Right lobe of liver (tissue), 4 donors: Measurements from ENCODE around the gene DST.

ENCODE experiments used
- POLR2A ChIP-seq: fragments of 450-650 bp; IDR thresholded peaks from one replicate; pipeline ENCODE4 v1.6.1; 2017; ENCODE audit warnings: antibody characterized with exemption, mild to moderate bottlenecking
- TF ChIP-seq, protein P1 (sequence below), 4 donors: fragments of 200-600 bp in 3 of 4; fragments of 450-650 bp in 1 of 4; IDR thresholded peaks; one replicate each; pipeline versions ENCODE4 v1.5.1 to v1.8.0; 2016 to 2022; ENCODE audit warnings: antibody characterized with exemption in 4 of 4, mild to moderate bottlenecking in 2 of 4
- donor health status: DM: no; HTN: no; CAD: no.
- donor health status: DM: no; HTN: no; CAD: no.
- donor health status: DM: no; HTN: yes; CAD: no.

GRCh38 chr6:56650191-56650590 is 7.5 kb upstream of the DST start:
- TF ChIP-seq, protein P1, sequence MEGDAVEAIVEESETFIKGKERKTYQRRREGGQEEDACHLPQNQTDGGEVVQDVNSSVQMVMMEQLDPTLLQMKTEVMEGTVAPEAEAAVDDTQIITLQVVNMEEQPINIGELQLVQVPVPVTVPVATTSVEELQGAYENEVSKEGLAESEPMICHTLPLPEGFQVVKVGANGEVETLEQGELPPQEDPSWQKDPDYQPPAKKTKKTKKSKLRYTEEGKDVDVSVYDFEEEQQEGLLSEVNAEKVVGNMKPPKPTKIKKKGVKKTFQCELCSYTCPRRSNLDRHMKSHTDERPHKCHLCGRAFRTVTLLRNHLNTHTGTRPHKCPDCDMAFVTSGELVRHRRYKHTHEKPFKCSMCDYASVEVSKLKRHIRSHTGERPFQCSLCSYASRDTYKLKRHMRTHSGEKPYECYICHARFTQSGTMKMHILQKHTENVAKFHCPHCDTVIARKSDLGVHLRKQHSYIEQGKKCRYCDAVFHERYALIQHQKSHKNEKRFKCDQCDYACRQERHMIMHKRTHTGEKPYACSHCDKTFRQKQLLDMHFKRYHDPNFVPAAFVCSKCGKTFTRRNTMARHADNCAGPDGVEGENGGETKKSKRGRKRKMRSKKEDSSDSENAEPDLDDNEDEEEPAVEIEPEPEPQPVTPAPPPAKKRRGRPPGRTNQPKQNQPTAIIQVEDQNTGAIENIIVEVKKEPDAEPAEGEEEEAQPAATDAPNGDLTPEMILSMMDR (IDR thresholded peaks at IDR 0.05), result no peak
- no peak for TF ChIP-seq POLR2A
